ENCODE data around the gene ITPKA.

- TF ChIP-seq, protein P1, sequence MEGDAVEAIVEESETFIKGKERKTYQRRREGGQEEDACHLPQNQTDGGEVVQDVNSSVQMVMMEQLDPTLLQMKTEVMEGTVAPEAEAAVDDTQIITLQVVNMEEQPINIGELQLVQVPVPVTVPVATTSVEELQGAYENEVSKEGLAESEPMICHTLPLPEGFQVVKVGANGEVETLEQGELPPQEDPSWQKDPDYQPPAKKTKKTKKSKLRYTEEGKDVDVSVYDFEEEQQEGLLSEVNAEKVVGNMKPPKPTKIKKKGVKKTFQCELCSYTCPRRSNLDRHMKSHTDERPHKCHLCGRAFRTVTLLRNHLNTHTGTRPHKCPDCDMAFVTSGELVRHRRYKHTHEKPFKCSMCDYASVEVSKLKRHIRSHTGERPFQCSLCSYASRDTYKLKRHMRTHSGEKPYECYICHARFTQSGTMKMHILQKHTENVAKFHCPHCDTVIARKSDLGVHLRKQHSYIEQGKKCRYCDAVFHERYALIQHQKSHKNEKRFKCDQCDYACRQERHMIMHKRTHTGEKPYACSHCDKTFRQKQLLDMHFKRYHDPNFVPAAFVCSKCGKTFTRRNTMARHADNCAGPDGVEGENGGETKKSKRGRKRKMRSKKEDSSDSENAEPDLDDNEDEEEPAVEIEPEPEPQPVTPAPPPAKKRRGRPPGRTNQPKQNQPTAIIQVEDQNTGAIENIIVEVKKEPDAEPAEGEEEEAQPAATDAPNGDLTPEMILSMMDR (conservative IDR thresholded peaks at IDR 0.05; ENCODE audit: low read depth, low read length) = no peak
- TF ChIP-seq EZH2 (IDR thresholded peaks at IDR 0.05; ENCODE audit: borderline replicate concordance, low read depth, low read length, poor library complexity, severe bottlenecking) = no peak
These were observed 1.5 kb downstream of the ITPKA start for GRCh38 chr15:41494922-41495735.
